Measurements from ENCODE around the gene LHX2.

Gene LHX2

GRCh38 chr9:124012368-124013301, 1.1 kb downstream of the LHX2 start:
- no peak for DNase-seq (ENCODE audit: low read depth in 1 of 2, low spot score in 1 of 2)

- DNase-seq (ENCODE audit: low read depth in 1 of 2, low spot score in 1 of 2) = no peak
Observed at GRCh38 chr9:124013309-124014210, 2.0 kb downstream of the LHX2 start.

GRCh38 chr9:124014211-124014955, 2.8 kb downstream of the LHX2 start:
- DNase-seq (ENCODE audit: low read depth in 1 of 2, low spot score in 1 of 2) = no peak

- no peak for DNase-seq (ENCODE audit: low read depth in 1 of 2, low spot score in 1 of 2)
Observed at GRCh38 chr9:124014956-124015660, 3.5 kb downstream of the LHX2 start.

- DNase-seq (ENCODE audit: low read depth in 1 of 2, low spot score in 1 of 2) = no peak
Observed at GRCh38 chr9:124015661-124016131, 4.1 kb downstream of the LHX2 start.

DNA sequence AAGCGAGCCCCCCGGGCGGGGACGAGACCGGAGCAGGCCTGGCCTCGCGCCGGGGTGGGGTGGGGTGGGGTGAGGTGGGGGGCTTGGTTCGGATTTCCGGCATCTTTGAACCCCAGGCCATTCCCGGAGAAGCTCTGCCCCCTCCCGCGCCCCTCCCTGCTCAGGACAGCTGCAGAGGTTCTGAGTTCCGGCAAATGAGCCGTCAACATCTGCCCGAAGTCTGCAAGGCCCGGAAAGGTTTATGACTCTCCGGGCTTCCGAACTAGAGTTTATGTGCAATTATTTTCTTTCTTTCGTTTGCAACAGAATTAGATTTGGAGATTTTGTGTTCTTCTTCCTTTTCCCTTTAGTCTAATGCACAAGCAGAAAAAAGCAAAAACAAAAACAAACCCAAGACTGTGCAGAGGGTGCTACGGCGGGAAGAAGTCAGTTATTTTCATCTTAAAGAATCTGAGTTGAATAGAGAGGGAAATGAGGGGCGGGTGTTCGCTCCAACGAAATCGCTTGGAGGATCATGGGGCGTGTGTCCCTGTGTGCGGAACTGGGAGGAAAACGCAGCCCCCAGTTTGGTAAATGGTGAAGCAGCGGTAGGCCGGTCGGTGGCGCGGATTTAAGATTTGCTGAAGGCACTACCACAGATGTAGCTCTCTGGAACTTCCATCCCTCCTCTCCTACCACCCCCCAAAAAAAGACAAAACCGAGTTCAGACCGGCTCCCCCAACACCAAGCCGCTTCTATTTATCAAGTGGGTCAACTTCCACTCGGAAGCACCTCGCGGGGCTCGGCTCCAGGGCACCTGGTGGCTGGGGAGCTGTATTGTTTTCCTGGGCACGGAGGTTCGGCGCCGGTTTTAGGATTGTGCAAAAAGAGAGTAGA, 4.8 kb downstream of the LHX2 start:
- DNase-seq (ENCODE audit: low read depth in 1 of 2, low spot score in 1 of 2) = no peak

- DNase-seq (ENCODE audit: low read depth in 1 of 2, low spot score in 1 of 2) = no peak
Observed at GRCh38 chr9:124017051-124017928, 5.7 kb downstream of the LHX2 start.

DNA sequence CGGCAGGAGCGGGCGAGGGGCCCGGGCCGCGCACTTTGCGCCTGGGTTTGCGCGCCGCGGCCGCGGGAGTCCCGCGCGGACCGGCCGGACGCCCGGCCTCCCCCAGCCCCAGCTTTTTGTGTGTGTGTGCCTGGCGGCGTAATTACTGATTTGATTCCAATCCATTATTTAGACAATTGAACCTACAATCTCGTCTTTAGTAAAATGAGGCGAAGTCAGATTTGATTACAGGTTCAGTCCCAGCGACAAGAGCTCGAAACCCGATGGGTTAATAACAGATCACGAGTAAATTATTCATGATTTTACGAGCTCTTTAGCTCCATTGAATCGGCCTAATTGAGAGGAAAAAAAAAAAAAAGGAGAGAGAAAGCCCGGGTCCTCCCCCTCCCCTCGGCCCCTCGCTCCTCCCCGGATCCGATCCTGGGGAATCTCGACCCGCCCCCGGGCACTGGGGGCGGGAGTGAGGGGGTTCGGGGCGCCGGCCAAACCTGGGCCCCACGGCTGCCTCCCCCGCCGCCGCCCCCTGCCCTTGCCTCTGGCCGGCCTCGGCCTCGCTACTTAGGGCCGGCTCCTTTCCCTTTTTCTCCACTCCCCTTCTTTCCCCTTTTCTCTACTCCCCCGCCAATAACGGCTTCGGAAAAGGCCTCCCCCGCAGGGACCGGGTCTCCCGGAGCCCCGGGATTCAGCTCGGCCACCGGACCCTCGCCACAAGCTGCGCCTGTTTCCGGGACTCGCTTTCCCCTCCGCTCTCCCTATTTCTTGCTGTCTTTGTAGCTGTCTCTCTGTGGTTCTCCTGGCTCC, 6.6 kb downstream of the LHX2 start:
- DNase-seq (ENCODE audit: low read depth in 1 of 2, low spot score in 1 of 2) = no peak

DNA sequence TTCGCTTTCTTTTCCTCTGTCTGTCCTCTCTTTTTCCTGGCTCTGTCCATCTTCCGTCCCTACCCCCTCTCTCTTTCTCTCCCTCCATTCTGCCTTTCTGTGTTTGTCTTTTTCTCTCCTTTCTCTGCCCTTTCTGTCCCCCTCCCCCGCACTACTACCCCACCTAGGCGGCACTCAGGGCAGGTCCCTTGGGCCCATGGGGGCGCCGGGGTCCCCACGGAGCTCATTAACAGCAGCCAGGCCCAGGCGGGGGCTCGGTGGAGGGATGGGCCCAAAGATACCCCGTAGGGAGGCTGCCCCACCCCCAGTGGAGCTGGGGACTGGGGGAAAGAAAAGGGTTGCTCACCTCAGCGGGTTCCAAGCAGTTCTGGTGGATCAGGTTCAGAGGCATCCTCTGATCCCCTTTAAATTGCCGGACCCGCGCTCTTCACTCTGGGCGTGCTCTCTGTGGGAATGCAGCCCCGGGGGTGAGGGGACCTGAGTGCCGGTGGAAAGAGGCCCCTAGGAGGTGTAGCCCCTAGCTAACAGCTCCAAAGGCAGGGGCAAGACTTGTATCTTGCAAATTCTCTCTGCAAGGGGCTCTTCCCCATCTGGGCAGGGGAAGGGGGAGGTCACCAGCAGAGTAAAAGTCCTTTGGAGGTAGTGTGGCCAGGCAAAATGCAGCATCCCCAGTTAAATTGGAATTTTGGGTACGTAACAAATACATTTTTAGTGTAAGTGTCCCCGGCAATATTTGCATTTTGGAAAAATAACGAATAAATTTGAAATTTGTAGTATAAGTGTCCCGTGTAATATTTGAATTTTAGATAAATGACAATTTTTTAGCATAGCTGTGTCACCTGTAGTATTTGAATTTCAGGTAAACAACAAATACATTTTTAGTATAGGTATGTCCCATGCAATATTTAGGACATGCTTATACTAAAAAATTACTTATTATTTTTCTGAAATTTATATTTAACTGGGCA, 7.4 kb downstream of the LHX2 start:
- DNase-seq (ENCODE audit: low read depth in 1 of 2, low spot score in 1 of 2) = no peak

GRCh38 chr9:124019771-124020519, 8.4 kb downstream of the LHX2 start:
- DNase-seq (ENCODE audit: low read depth in 1 of 2, low spot score in 1 of 2) = no peak

DNA sequence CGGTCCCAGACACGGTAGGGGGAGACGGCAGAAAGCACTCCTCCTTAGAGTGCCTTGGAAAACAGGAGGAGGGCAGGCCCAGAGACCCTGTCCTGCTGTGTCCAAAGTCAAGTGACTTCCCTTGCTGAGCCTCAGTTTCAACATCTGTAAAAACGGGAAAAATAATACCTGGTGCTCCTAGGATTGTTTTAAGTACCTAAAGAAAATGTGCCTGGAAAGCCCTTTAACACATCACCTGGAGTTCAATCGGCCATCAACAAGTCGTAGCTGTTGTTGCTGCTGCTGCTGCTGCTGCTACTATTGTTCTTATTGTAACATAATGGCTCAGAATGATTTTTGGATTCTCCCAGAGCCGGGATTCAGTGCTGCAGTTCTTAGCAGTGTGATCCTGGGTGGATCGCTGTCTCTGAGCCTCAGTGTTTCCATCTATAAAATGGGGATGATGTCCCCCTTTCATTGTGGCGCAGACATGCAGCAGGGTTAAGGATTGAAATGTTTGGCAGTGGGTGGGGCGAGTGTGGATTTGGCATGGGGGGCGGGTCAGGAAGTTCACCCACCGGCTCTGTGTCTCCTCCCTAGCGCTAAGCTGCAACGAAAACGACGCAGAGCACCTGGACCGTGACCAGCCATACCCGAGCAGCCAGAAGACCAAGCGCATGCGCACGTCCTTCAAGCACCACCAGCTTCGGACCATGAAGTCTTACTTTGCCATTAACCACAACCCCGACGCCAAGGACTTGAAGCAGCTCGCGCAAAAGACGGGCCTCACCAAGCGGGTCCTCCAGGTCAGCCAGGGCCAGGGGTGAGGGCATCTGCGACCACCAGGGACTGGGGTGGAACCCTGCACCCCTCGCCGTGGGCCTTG, 9.2 kb downstream of the LHX2 start:
- no peak for DNase-seq (ENCODE audit: low read depth in 1 of 2, low spot score in 1 of 2)

DNA sequence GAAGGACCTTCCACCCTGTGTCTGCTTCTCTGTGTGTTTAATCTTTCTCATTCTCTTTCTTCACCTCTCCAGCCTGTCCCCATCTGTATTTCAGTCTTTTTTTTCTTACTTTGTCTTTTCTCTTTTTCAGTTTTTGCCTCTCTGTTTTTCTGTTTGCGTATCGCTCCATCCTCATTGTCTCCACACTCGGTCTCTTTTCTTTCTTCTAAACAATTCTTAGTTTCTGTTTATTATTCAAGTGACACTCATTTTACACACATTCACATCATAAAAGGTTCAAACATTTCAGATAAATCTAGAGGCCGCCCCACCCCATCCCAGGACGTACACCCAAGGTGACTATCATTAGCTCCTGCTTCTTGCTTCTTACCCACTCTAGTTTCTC, 9.8 kb downstream of the LHX2 start:
- no peak for DNase-seq (ENCODE audit: low read depth in 1 of 2, low spot score in 1 of 2)

DNA sequence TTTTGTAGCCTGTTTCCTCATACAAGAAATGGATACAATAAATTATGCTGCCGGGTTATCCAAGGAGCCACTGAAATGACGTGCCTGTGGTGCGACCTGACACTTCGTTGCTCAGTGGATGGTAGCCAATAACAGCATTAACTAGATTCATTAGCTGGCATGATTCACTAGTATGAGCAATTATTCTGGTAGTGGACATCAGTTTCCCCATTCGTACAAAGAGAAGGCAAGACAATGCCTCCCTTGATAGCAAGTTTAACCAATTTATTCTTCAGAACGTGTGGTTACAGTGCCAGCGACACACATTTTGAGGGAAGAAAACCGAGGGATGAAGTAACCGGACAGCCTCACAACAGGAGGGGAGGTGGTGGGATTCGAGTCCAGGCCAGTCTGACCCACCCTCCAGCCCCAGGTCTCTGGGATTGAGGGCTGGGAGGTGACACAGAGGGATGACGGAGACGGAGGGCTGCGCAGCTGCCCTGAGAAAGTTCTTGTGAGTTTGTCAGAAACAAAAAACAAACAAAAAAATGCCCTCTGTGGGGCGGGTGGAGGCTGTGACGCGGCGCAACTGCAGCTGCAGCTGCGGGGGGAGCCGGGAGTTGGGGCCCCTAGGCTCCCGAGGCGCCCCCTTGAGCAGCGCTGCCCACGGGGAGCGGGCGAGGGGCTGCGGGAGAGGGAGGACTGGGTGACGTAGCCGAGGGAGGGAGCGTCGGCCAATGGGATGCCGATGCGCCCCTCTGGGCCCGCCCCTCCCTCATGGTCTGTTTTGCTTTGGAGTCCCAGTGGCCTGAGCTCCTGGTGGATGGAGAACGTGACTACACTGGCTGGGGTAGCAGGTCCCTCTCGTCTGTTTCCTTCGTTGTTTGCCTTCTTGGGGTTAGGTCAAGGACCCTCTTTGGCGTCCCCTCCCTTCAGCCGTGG, 10.9 kb downstream of the LHX2 start:
- no peak for DNase-seq (ENCODE audit: low read depth in 1 of 2, low spot score in 1 of 2)

DNA sequence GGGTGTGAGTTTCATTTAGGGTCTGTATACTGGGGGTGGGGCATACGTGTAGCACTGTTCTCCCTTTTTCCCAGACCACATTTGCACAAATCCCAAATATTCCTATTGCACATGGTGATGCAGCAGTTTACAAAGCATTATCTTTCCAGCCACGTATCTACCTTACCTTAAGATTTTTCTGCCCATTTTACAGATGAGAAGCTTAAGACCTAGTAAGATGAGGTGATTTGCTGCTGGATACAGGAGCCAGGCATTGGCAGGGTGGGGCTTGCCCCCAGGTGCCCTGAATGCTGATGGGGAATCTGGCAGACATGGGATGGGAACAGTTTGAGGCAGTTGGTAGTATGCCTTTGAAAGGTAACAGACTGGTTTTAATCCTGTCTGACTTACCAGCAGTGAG, 12.5 kb downstream of the LHX2 start:
- no peak for DNase-seq (ENCODE audit: low read depth in 1 of 2, low spot score in 1 of 2)

All from activated T-helper 1 cell treated with anti-CD3 and anti-CD28 coated beads, Interleukin-2, amount 50 U/mL, for 16 hours (primary cell).